ENCODE measurements around the gene RUNX1. TPM values are rescaled to one million over a fixed set of nuclear protein-coding genes. Genes with fewer than 3 reads are reported as not detected.

RUNX1 gene
- polyA plus RNA-seq, 1 of the 3 experiments (the other 2 are of a cell fraction), result 17.1 TPM

DNA sequence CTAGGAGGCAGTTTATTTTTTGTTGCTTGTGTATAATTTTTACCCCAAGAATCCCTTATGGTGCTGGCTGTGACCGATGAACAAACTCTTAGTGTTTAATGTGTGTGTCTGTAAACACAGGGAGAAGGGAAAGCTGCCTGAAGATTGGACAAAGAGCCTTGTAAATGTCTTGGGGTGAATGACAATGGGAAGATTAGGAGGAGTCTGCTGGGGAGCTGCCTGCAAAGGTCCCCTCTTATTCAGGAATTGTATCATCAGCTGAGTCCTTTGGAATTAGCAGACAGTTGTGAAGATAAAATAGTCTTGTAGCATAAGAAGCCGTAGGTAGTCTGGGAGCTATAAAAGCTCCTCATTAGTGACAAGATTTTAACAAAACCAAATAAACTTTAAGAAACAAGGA, 88.4 kb downstream of the RUNX1 start:
- DNase-seq, result no peak
- 61% methylated on average over 2 of the region's 2 CpGs for WGBS (ENCODE audit: low lambda C conversion rate)
- no peaks in the 10 kb centered on the region for H3K36me3 ChIP-seq (replicated peaks in 1 of 2; ENCODE audit: control insufficient read depth in 1 of 2, insufficient read depth in 2 of 2, low read length in 1 of 2)
- H3F3A ChIP-seq (replicated peaks; ENCODE audit: insufficient read depth), result no peaks in the 10 kb centered on the region
- H2AFZ ChIP-seq (ENCODE audit: low read depth), result no peak overlapping the region
- no peaks in the 10 kb centered on the region for H3K27me3 ChIP-seq (ENCODE audit: insufficient read depth)
- no peak overlapping the region for H3K27ac ChIP-seq (ENCODE audit: low read depth in 2 of 2, low read length in 1 of 2)
- no peaks in the 10 kb centered on the region for H4K20me1 ChIP-seq (ENCODE audit: insufficient read depth)
- TF ChIP-seq ELF1 (IDR thresholded peaks at IDR 0.05), result no peak
- TF ChIP-seq SIN3A (IDR thresholded peaks at IDR 0.05; ENCODE audit: borderline replicate concordance, low read depth, low read length), result no peak
- no peak for TF ChIP-seq TCF12 (IDR thresholded peaks at IDR 0.05)
- no peak for TF ChIP-seq YY1 (IDR thresholded peaks at IDR 0.05; ENCODE audit: low read depth)
- TF ChIP-seq, protein P1, sequence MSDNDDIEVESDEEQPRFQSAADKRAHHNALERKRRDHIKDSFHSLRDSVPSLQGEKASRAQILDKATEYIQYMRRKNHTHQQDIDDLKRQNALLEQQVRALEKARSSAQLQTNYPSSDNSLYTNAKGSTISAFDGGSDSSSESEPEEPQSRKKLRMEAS (IDR thresholded peaks at IDR 0.05; ENCODE audit: low read depth), result no peak
- TF ChIP-seq PBX3 (IDR thresholded peaks at IDR 0.05), result no peak
- no peak for TF ChIP-seq FOXJ3 (CRISPR knock-in tag; IDR thresholded peaks at IDR 0.05)
- TF ChIP-seq RXRA (IDR thresholded peaks at IDR 0.05; ENCODE audit: borderline replicate concordance, low read depth), result no peak
- TF ChIP-seq EZH2phosphoT487 (IDR thresholded peaks at IDR 0.05; ENCODE audit: borderline replicate concordance, low read depth), result no peak
- no peak for TF ChIP-seq EP300 (IDR thresholded peaks at IDR 0.05; ENCODE audit: borderline replicate concordance in 1 of 2, low read depth in 1 of 2, low read length in 1 of 2)
- TF ChIP-seq MXI1 (IDR thresholded peaks at IDR 0.05; ENCODE audit: low read depth, low read length), result no peak
- TF ChIP-seq USF1 (IDR thresholded peaks at IDR 0.05; ENCODE audit: borderline replicate concordance, low read depth), result no peak
- ChIA-PET CTCF (interaction anchor here (1.2 to 1.3 kb wide), 2 partner anchors 215 to 267 kb away, joined by 3 to 4 read pairs; no protein-coding TSS in a partner anchor), POLR2A (no interaction called here)
- no peaks in the 10 kb centered on the region for H3K9me3 ChIP-seq
- H3K9ac ChIP-seq, result no peak overlapping the region
- 0 out of 4 replicates have a peak, but pooled peaks cover 0 to 5% of the 10 kb centered on the region in 2 experiments for H3K4me1 ChIP-seq (ENCODE audit: control insufficient read depth in 1 of 2, insufficient read depth in 2 of 2, low read depth in 1 of 2, low read length in 1 of 2)
- H3K4me3 ChIP-seq (ENCODE audit: low read depth in 2 of 2, low read length in 1 of 2), result no peak overlapping the region
- H3K79me2 ChIP-seq (ENCODE audit: insufficient read depth), result no peaks in the 10 kb centered on the region
- H3K9me2 ChIP-seq, result no peaks in the 10 kb centered on the region
- H3K4me2 ChIP-seq, result no peak overlapping the region

DNA sequence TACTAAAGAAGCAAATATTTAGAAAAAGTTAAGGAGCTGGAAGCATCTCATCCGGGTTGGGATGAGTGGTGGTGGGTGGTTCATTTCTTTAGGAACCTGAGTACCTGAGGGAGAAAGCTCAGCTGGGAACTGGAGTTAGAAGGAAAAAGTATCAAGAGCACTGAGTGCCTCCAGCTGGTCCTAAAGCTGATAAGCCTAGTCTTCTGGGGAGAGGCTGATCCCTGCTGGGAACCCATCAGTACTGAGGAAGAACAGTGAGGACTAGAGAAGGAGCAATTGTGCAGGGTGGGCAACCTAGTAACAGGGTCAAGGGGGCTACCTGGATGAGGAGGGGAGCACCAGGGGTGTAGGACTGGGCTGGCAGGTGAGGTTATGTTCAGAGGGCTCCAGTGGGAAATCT, 89.5 kb downstream of the RUNX1 start:
- CTCF ChIA-PET, result interaction anchor here (1.2 kb wide), 1 partner anchor 266 kb away, joined by 3 read pairs; no protein-coding TSS in a partner anchor
- H3K4me1 ChIP-seq (ENCODE audit: control insufficient read depth in 1 of 2, insufficient read depth in 2 of 2, low read depth in 1 of 2, low read length in 1 of 2), result no peaks in the 10 kb centered on the region
- no peaks in the 10 kb centered on the region for H3K36me3 ChIP-seq (replicated peaks in 1 of 2; ENCODE audit: control insufficient read depth in 1 of 2, insufficient read depth in 2 of 2, low read length in 1 of 2)
- no peaks in the 10 kb centered on the region for H3K9me3 ChIP-seq
- no peaks in the 10 kb centered on the region for H3K27me3 ChIP-seq (ENCODE audit: insufficient read depth)
- no peak for DNase-seq
- no peak overlapping the region for H3K27ac ChIP-seq (ENCODE audit: low read depth in 2 of 2, low read length in 1 of 2)
- no peaks in the 10 kb centered on the region for H3F3A ChIP-seq (replicated peaks; ENCODE audit: insufficient read depth)
- no peaks in the 10 kb centered on the region for H4K20me1 ChIP-seq (ENCODE audit: insufficient read depth)
- H3K79me2 ChIP-seq (ENCODE audit: insufficient read depth), result no peaks in the 10 kb centered on the region
- POLR2A ChIA-PET, result no interaction called here
- no peak overlapping the region for H3K4me3 ChIP-seq (ENCODE audit: low read depth in 2 of 2, low read length in 1 of 2)
- no peaks in the 10 kb centered on the region for H3K9me2 ChIP-seq
- no peak overlapping the region for H3K4me2 ChIP-seq
- H2AFZ ChIP-seq (ENCODE audit: low read depth), result no peak overlapping the region
- no peak for TF ChIP-seq RAD21 (IDR thresholded peaks at IDR 0.05; ENCODE audit: low read length)
- TF ChIP-seq, protein P2, sequence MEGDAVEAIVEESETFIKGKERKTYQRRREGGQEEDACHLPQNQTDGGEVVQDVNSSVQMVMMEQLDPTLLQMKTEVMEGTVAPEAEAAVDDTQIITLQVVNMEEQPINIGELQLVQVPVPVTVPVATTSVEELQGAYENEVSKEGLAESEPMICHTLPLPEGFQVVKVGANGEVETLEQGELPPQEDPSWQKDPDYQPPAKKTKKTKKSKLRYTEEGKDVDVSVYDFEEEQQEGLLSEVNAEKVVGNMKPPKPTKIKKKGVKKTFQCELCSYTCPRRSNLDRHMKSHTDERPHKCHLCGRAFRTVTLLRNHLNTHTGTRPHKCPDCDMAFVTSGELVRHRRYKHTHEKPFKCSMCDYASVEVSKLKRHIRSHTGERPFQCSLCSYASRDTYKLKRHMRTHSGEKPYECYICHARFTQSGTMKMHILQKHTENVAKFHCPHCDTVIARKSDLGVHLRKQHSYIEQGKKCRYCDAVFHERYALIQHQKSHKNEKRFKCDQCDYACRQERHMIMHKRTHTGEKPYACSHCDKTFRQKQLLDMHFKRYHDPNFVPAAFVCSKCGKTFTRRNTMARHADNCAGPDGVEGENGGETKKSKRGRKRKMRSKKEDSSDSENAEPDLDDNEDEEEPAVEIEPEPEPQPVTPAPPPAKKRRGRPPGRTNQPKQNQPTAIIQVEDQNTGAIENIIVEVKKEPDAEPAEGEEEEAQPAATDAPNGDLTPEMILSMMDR (IDR thresholded peaks at IDR 0.05), result no peak
- TF ChIP-seq EZH2phosphoT487 (IDR thresholded peaks at IDR 0.05; ENCODE audit: borderline replicate concordance, low read depth), result no peak
- TF ChIP-seq SIN3A (IDR thresholded peaks at IDR 0.05; ENCODE audit: borderline replicate concordance, low read depth, low read length), result no peak
- TF ChIP-seq NFIC (IDR thresholded peaks at IDR 0.05; ENCODE audit: borderline replicate concordance), result no peak
- TF ChIP-seq, protein P3, sequence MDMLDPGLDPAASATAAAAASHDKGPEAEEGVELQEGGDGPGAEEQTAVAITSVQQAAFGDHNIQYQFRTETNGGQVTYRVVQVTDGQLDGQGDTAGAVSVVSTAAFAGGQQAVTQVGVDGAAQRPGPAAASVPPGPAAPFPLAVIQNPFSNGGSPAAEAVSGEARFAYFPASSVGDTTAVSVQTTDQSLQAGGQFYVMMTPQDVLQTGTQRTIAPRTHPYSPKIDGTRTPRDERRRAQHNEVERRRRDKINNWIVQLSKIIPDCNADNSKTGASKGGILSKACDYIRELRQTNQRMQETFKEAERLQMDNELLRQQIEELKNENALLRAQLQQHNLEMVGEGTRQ (IDR thresholded peaks at IDR 0.05; ENCODE audit: borderline replicate concordance, low read depth, low read length), result no peak
- no peak for TF ChIP-seq YY1 (IDR thresholded peaks at IDR 0.05; ENCODE audit: low read depth)
- TF ChIP-seq EP300 (IDR thresholded peaks at IDR 0.05; ENCODE audit: borderline replicate concordance in 1 of 2, low read depth in 1 of 2, low read length in 1 of 2), result no peak
- TF ChIP-seq MXI1 (IDR thresholded peaks at IDR 0.05; ENCODE audit: low read depth, low read length), result no peak
- H3K9ac ChIP-seq, result no peak overlapping the region
- WGBS (ENCODE audit: low lambda C conversion rate), result 63% methylated on average over 1 of the region's 1 CpG
